ENCODE measurements around the gene CASP8AP2.
"Not testable (repeated sequence)": the region's sequence is repeated elsewhere in the genome, so short reads cannot be mapped to it uniquely, and the experiment has no call there.

Gene CASP8AP2

GRCh38 chr6:89826029-89826528 lies 3.6 kb upstream of the CASP8AP2 start:
- no peak for DNase-seq (ENCODE audit: low spot score)

- not testable (repeated sequence) for DNase-seq (ENCODE audit: low spot score)
These were observed 1.1 kb upstream of the CASP8AP2 start for GRCh38 chr6:89828475-89828987.

- DNase-seq (ENCODE audit: low spot score), result no peak
These were observed 650 bp upstream of the CASP8AP2 start for GRCh38 chr6:89828988-89829471.

- DNase-seq (ENCODE audit: low spot score), result no peak
These were observed 610 bp downstream of the CASP8AP2 start for GRCh38 chr6:89830170-89830809.

GRCh38 chr6:89834884-89835792 lies 5.5 kb downstream of the CASP8AP2 start:
- no peak for DNase-seq (ENCODE audit: low spot score)

- no peak for DNase-seq (ENCODE audit: low spot score)
These were observed 7.1 kb downstream of the CASP8AP2 start for GRCh38 chr6:89836639-89837222.

- no peak for DNase-seq (ENCODE audit: low spot score)
These were observed 10.9 kb downstream of the CASP8AP2 start for GRCh38 chr6:89840538-89840937.

GRCh38 chr6:89842228-89842627 lies 12.5 kb downstream of the CASP8AP2 start:
- no peak for DNase-seq (ENCODE audit: low spot score)

- DNase-seq (ENCODE audit: low spot score), result no peak
These were observed 13.4 kb downstream of the CASP8AP2 start for GRCh38 chr6:89843070-89843469.

GRCh38 chr6:89847513-89847912 lies 17.8 kb downstream of the CASP8AP2 start:
- not testable (repeated sequence) for DNase-seq (ENCODE audit: low spot score)

- DNase-seq (ENCODE audit: low spot score), result no peak
These were observed 23.4 kb downstream of the CASP8AP2 start for GRCh38 chr6:89853068-89853467.

GRCh38 chr6:89858041-89858440 lies 28.4 kb downstream of the CASP8AP2 start:
- DNase-seq (ENCODE audit: low spot score), result no peak

GRCh38 chr6:89859744-89860143 lies 30.1 kb downstream of the CASP8AP2 start:
- no peak for DNase-seq (ENCODE audit: low spot score)

- DNase-seq (ENCODE audit: low spot score), result no peak
These were observed 32.6 kb downstream of the CASP8AP2 start for GRCh38 chr6:89862273-89862672.

- no peak for DNase-seq (ENCODE audit: low spot score)
These were observed 33.0 kb downstream of the CASP8AP2 start for GRCh38 chr6:89862698-89863097.

- DNase-seq (ENCODE audit: low spot score), result no peak
These were observed 36.5 kb downstream of the CASP8AP2 start for GRCh38 chr6:89866024-89866678.

- no peak for DNase-seq (ENCODE audit: low spot score)
These were observed 44.0 kb downstream of the CASP8AP2 start for GRCh38 chr6:89873721-89874120.

GRCh38 chr6:89874438-89874837 lies 44.8 kb downstream of the CASP8AP2 start:
- peak; percentile 42 for DNase-seq (ENCODE audit: low spot score)

- no peak for DNase-seq (ENCODE audit: low spot score)
These were observed 56.9 kb downstream of the CASP8AP2 start for GRCh38 chr6:89886378-89887120.

GRCh38 chr6:89887452-89888137 lies 57.9 kb downstream of the CASP8AP2 start:
- no peak for DNase-seq (ENCODE audit: low spot score)

- no peak for DNase-seq (ENCODE audit: low spot score)
These were observed 58.4 kb downstream of the CASP8AP2 start for GRCh38 chr6:89888138-89888514.

Measured in hematopoietic multipotent progenitor cell treated with erythropoietin and hydrocortisone succinate and interleukin-3 and kit ligand, for 15 days (in vitro differentiated cells).